ENCODE results near the gene CAPN8. TPM values are rescaled to one million over a fixed set of nuclear protein-coding genes. Genes with fewer than 3 reads are reported as not detected.
A peak's percentile ranks its signal among the peaks of the same experiment; 100 is the strongest.

Gene CAPN8
- total RNA-seq, 1 experiment from 2014 or later, result 0.54 TPM

DNA sequence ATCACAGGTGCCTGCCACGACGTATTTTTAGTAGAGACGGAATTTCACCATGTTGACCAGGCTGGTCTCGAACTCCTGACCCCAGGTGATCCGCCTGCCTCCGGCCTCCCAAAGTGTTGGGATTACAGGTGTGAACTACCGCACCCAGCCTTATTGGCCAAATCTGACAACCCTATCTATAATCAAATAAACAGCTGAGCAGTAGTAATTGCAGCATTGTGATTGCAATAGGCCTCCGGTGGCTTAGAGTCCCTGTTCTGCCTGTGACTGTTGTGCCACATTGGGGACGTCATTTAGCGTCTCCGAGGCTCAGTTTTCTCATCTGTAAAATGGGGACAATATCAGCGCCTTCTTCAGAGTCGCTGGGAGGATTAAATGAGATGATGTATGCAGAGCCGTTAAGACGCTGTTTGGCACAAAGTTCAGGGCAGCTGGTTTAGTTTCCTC lies 46.3 kb upstream of the CAPN8 start:
- POLR2A ChIA-PET, result interaction anchor here (1.2 kb wide), 1 partner anchor 10 kb away, joined by 7 read pairs; no protein-coding TSS in a partner anchor

DNA sequence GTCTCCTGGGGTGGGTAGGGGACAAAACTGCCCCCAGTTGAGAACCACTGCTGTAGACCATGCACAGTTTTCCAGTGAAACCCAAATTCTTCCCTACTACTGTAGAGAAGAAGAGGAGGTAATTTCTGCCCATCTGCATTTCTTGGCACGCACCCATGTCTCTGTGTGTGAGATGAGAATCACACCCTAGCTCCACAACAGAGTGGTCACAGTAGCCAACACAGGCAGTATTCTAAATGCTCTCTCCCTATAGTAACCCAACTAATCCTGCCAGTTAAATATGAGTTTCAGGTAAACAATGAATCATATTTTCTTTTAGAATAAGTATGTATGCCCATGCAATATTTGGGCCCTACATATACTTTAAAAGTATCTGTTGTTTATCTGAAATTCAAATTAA lies 45.7 kb upstream of the CAPN8 start:
- Histone ChIP-seq H3K9me3 (ENCODE audit: control insufficient read depth in 1 of 2, insufficient read depth in 1 of 2, low read depth in 1 of 2, low read length in 2 of 2) (no peaks in the 10 kb centered on the region), H3K4me1 (ENCODE audit: control insufficient read depth in 1 of 2, insufficient read depth in 2 of 2, low read length in 2 of 2) (peaks cover 59 to 87% of the 10 kb centered on the region in 2 experiments), H3K36me3 (ENCODE audit: control insufficient read depth in 1 of 2, insufficient read depth in 2 of 2, low read length in 2 of 2) (peaks cover 0 to 1% of the 10 kb centered on the region in 2 experiments; a peak in 1 of 4 replicates), H3K79me2 (ENCODE audit: insufficient read depth, low read length) (peaks cover 44% of the 10 kb centered on the region), H3K27ac (ENCODE audit: low read depth, low read length) (no peak overlapping the region; the same call in 1 of the 2 replicates), H4K20me1 (ENCODE audit: insufficient read depth) (no peaks in the 10 kb centered on the region), H3K4me2 (ENCODE audit: low read length) (peak overlapping the region; percentile 83), H3K9me2 (ENCODE audit: insufficient read depth) (no peaks in the 10 kb centered on the region), H3K9ac (ENCODE audit: low read length) (peak overlapping the region; percentile 95), H2AFZ (ENCODE audit: low read depth, low read length, poor library complexity, severe bottlenecking) (no peak overlapping the region), H3K27me3 (ENCODE audit: insufficient read depth, low read length) (no peaks in the 10 kb centered on the region), H3K4me3 (replicated peaks in 1 of 2; ENCODE audit: low read depth in 1 of 2, low read length in 2 of 2) (no peak overlapping the region)
- RAD21 ChIA-PET (ENCODE audit: low non-redundant PET in 1 of 2, low total read pairs in 2 of 2, uncharacterized antibody in 2 of 2, unreplicated experiment in 2 of 2), result interaction anchor here in 1 of 2 experiments (0.6 kb wide), 1 partner anchor 643 kb away, joined by 4 read pairs; no protein-coding TSS in a partner anchor
- POLR2A ChIA-PET, result interaction anchor here (0.8 to 1.2 kb wide), 2 partner anchors 10 to 12 kb away, joined by 4 to 7 read pairs; no protein-coding TSS in a partner anchor
- CTCF ChIA-PET, result interaction anchor here (1.3 to 2.2 kb wide), 2 partner anchors 10 to 38 kb away, joined by 3 to 7 read pairs; no protein-coding TSS in a partner anchor
- no peak for ATAC-seq
- intact Hi-C loops (cut with micrococcal nuclease), result no loop called here
- BruUV-seq (replicated peaks), result no TSS peak
- TF ChIP-seq, protein P1, sequence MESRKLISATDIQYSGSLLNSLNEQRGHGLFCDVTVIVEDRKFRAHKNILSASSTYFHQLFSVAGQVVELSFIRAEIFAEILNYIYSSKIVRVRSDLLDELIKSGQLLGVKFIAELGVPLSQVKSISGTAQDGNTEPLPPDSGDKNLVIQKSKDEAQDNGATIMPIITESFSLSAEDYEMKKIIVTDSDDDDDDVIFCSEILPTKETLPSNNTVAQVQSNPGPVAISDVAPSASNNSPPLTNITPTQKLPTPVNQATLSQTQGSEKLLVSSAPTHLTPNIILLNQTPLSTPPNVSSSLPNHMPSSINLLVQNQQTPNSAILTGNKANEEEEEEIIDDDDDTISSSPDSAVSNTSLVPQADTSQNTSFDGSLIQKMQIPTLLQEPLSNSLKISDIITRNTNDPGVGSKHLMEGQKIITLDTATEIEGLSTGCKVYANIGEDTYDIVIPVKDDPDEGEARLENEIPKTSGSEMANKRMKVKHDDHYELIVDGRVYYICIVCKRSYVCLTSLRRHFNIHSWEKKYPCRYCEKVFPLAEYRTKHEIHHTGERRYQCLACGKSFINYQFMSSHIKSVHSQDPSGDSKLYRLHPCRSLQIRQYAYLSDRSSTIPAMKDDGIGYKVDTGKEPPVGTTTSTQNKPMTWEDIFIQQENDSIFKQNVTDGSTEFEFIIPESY (IDR thresholded peaks at IDR 0.05; ENCODE audit: extremely low read depth, insufficient replicate concordance, low read length), result no peak
- no peak for TF ChIP-seq SP1 (IDR thresholded peaks at IDR 0.05; ENCODE audit: low read depth)
- TF ChIP-seq, protein P2, sequence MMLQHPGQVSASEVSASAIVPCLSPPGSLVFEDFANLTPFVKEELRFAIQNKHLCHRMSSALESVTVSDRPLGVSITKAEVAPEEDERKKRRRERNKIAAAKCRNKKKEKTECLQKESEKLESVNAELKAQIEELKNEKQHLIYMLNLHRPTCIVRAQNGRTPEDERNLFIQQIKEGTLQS (IDR thresholded peaks at IDR 0.05), result no peak
- no peak for TF ChIP-seq ELF1 (IDR thresholded peaks at IDR 0.05; ENCODE audit: borderline replicate concordance, low read depth)
- no peak for TF ChIP-seq JUND (IDR thresholded peaks at IDR 0.05)
- TF ChIP-seq CTCF (IDR thresholded peaks at IDR 0.05 in 2 of 3, conservative IDR thresholded peaks at IDR 0.05 in 1 of 3; ENCODE audit: borderline replicate concordance in 1 of 3, insufficient read depth in 1 of 3, low read depth in 2 of 3, low read length in 2 of 3), result no peak
- TF ChIP-seq POLR2A (IDR thresholded peaks at IDR 0.05; ENCODE audit: borderline replicate concordance, extremely low read depth, insufficient read depth, insufficient read length), result no peak
- TF ChIP-seq, protein P3, sequence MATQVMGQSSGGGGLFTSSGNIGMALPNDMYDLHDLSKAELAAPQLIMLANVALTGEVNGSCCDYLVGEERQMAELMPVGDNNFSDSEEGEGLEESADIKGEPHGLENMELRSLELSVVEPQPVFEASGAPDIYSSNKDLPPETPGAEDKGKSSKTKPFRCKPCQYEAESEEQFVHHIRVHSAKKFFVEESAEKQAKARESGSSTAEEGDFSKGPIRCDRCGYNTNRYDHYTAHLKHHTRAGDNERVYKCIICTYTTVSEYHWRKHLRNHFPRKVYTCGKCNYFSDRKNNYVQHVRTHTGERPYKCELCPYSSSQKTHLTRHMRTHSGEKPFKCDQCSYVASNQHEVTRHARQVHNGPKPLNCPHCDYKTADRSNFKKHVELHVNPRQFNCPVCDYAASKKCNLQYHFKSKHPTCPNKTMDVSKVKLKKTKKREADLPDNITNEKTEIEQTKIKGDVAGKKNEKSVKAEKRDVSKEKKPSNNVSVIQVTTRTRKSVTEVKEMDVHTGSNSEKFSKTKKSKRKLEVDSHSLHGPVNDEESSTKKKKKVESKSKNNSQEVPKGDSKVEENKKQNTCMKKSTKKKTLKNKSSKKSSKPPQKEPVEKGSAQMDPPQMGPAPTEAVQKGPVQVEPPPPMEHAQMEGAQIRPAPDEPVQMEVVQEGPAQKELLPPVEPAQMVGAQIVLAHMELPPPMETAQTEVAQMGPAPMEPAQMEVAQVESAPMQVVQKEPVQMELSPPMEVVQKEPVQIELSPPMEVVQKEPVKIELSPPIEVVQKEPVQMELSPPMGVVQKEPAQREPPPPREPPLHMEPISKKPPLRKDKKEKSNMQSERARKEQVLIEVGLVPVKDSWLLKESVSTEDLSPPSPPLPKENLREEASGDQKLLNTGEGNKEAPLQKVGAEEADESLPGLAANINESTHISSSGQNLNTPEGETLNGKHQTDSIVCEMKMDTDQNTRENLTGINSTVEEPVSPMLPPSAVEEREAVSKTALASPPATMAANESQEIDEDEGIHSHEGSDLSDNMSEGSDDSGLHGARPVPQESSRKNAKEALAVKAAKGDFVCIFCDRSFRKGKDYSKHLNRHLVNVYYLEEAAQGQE (IDR thresholded peaks at IDR 0.05; ENCODE audit: low read depth), result no peak
- no peak for DNase-seq (ENCODE audit: low read depth, low spot score)

More for the DNA sequence above, 46.3 kb upstream of the CAPN8 start:
- peak overlapping the region; percentile 96 for H3K27ac ChIP-seq (ENCODE audit: low read depth, low read length)
- no peaks in the 10 kb centered on the region for H3K9me3 ChIP-seq (ENCODE audit: control insufficient read depth in 1 of 2, insufficient read depth in 1 of 2, low read depth in 1 of 2, low read length in 2 of 2)
- no peaks in the 10 kb centered on the region for H3K9me2 ChIP-seq (ENCODE audit: insufficient read depth)
- intact Hi-C loops (cut with micrococcal nuclease), result no loop called here
- DNase-seq (ENCODE audit: low read depth, low spot score) (no peak), ATAC-seq (no peak)
- H2AFZ ChIP-seq (ENCODE audit: low read depth, low read length, poor library complexity, severe bottlenecking), result no peak overlapping the region
- H3K9ac ChIP-seq (ENCODE audit: low read length), result peak overlapping the region; percentile 95
- H3K79me2 ChIP-seq (ENCODE audit: insufficient read depth, low read length), result peaks cover 50% of the 10 kb centered on the region
- ChIA-PET CTCF (interaction anchor here (0.7 to 2.2 kb wide), 3 partner anchors 9 to 38 kb away, joined by 3 to 8 read pairs (median 7); no protein-coding TSS in a partner anchor), RAD21 (ENCODE audit: low non-redundant PET in 1 of 2, low total read pairs in 2 of 2, uncharacterized antibody in 2 of 2, unreplicated experiment in 2 of 2) (interaction anchor here in 1 of 2 experiments (0.8 kb wide), 1 partner anchor 13 kb away, joined by 3 read pairs; no protein-coding TSS in a partner anchor)
- H3K4me2 ChIP-seq (ENCODE audit: low read length), result peak overlapping the region; percentile 83
- BruUV-seq (replicated peaks), result no TSS peak
- TF ChIP-seq ZNF274 (IDR thresholded peaks at IDR 0.05; ENCODE audit: low read depth, low read length) (no peak), POLR2AphosphoS5 (IDR thresholded peaks at IDR 0.05; ENCODE audit: low read depth, low read length) (no peak), SP1 (IDR thresholded peaks at IDR 0.05; ENCODE audit: low read depth) (no peak), ELF1 (IDR thresholded peaks at IDR 0.05; ENCODE audit: borderline replicate concordance, low read depth) (no peak), RAD21 (IDR thresholded peaks at IDR 0.05; ENCODE audit: low read depth) (no peak)
- no peaks in the 10 kb centered on the region for H3K27me3 ChIP-seq (ENCODE audit: insufficient read depth, low read length)
- H4K20me1 ChIP-seq (ENCODE audit: insufficient read depth), result no peaks in the 10 kb centered on the region
- H3K4me1 ChIP-seq (ENCODE audit: control insufficient read depth in 1 of 2, insufficient read depth in 2 of 2, low read length in 2 of 2), result peaks cover 55 to 87% of the 10 kb centered on the region in 2 experiments
- H3K36me3 ChIP-seq (ENCODE audit: control insufficient read depth in 1 of 2, insufficient read depth in 2 of 2, low read length in 2 of 2), result peaks cover 0 to 6% of the 10 kb centered on the region in 2 experiments; a peak in 1 of 4 replicates
- peak overlapping the region; percentile 74 to 81 for H3K4me3 ChIP-seq (replicated peaks in 1 of 2; ENCODE audit: low read depth in 1 of 2, low read length in 2 of 2)
